ENCODE data around the gene PTPRM. TPM values are rescaled to one million over a fixed set of nuclear protein-coding genes. Genes with fewer than 3 reads are reported as not detected.

Gene PTPRM
- total RNA-seq, 1 experiment from 2014 or later = 11.1 TPM

DNA sequence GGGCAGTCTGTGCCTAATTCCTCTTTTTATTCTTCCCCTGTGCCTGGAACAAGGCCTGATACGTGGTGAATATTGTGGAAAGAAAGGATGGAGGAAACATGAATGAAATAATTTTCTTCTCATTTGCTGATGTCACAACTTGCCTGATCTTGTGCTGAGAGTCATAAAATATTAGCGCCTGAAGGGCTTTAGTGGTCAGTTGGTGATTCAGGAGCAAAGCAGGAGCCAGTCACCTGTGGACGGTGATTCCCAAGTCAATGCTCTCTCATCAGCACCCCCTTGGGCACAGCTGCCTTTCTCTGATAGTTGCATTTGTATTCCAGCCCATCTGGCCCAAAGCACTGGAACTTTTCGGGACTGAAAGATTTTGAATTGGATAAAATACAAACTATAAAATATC, 539.5 kb downstream of the PTPRM start:
- ATAC-seq = no peak
- TF ChIP-seq, protein P1, sequence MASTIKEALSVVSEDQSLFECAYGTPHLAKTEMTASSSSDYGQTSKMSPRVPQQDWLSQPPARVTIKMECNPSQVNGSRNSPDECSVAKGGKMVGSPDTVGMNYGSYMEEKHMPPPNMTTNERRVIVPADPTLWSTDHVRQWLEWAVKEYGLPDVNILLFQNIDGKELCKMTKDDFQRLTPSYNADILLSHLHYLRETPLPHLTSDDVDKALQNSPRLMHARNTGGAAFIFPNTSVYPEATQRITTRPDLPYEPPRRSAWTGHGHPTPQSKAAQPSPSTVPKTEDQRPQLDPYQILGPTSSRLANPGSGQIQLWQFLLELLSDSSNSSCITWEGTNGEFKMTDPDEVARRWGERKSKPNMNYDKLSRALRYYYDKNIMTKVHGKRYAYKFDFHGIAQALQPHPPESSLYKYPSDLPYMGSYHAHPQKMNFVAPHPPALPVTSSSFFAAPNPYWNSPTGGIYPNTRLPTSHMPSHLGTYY (CRISPR knock-in tag; IDR thresholded peaks at IDR 0.05) = no peak
- TF ChIP-seq, protein P2, sequence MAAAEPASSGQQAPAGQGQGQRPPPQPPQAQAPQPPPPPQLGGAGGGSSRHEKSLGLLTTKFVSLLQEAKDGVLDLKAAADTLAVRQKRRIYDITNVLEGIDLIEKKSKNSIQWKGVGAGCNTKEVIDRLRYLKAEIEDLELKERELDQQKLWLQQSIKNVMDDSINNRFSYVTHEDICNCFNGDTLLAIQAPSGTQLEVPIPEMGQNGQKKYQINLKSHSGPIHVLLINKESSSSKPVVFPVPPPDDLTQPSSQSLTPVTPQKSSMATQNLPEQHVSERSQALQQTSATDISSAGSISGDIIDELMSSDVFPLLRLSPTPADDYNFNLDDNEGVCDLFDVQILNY (CRISPR knock-in tag; IDR thresholded peaks at IDR 0.05) = no peak
- TF ChIP-seq TP53 (CRISPR knock-in tag; IDR thresholded peaks at IDR 0.05) (no peak), CREM (CRISPR knock-in tag; IDR thresholded peaks at IDR 0.05) (no peak), ETV6 (CRISPR knock-in tag; IDR thresholded peaks at IDR 0.05) (no peak), ATF1 (CRISPR knock-in tag; IDR thresholded peaks at IDR 0.05) (no peak), EMX1 (CRISPR knock-in tag; IDR thresholded peaks at IDR 0.05) (no peak), NR3C1 (CRISPR knock-in tag; conservative IDR thresholded peaks at IDR 0.05; ENCODE audit: low read depth) (no peak), SMAD4 (CRISPR knock-in tag; IDR thresholded peaks at IDR 0.05) (no peak), HMGA2 (CRISPR knock-in tag; IDR thresholded peaks at IDR 0.05) (no peak), JUN (CRISPR knock-in tag; IDR thresholded peaks at IDR 0.05) (no peak), TEAD4 (CRISPR knock-in tag; IDR thresholded peaks at IDR 0.05) (no peak), NR1H2 (CRISPR knock-in tag; IDR thresholded peaks at IDR 0.05) (no peak)
- TF ChIP-seq, protein P3, sequence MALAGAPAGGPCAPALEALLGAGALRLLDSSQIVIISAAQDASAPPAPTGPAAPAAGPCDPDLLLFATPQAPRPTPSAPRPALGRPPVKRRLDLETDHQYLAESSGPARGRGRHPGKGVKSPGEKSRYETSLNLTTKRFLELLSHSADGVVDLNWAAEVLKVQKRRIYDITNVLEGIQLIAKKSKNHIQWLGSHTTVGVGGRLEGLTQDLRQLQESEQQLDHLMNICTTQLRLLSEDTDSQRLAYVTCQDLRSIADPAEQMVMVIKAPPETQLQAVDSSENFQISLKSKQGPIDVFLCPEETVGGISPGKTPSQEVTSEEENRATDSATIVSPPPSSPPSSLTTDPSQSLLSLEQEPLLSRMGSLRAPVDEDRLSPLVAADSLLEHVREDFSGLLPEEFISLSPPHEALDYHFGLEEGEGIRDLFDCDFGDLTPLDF (CRISPR knock-in tag; IDR thresholded peaks at IDR 0.05) = no peak
- TF ChIP-seq, protein P4, sequence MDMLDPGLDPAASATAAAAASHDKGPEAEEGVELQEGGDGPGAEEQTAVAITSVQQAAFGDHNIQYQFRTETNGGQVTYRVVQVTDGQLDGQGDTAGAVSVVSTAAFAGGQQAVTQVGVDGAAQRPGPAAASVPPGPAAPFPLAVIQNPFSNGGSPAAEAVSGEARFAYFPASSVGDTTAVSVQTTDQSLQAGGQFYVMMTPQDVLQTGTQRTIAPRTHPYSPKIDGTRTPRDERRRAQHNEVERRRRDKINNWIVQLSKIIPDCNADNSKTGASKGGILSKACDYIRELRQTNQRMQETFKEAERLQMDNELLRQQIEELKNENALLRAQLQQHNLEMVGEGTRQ (CRISPR knock-in tag; IDR thresholded peaks at IDR 0.05) = no peak
- TF ChIP-seq, protein P5, sequence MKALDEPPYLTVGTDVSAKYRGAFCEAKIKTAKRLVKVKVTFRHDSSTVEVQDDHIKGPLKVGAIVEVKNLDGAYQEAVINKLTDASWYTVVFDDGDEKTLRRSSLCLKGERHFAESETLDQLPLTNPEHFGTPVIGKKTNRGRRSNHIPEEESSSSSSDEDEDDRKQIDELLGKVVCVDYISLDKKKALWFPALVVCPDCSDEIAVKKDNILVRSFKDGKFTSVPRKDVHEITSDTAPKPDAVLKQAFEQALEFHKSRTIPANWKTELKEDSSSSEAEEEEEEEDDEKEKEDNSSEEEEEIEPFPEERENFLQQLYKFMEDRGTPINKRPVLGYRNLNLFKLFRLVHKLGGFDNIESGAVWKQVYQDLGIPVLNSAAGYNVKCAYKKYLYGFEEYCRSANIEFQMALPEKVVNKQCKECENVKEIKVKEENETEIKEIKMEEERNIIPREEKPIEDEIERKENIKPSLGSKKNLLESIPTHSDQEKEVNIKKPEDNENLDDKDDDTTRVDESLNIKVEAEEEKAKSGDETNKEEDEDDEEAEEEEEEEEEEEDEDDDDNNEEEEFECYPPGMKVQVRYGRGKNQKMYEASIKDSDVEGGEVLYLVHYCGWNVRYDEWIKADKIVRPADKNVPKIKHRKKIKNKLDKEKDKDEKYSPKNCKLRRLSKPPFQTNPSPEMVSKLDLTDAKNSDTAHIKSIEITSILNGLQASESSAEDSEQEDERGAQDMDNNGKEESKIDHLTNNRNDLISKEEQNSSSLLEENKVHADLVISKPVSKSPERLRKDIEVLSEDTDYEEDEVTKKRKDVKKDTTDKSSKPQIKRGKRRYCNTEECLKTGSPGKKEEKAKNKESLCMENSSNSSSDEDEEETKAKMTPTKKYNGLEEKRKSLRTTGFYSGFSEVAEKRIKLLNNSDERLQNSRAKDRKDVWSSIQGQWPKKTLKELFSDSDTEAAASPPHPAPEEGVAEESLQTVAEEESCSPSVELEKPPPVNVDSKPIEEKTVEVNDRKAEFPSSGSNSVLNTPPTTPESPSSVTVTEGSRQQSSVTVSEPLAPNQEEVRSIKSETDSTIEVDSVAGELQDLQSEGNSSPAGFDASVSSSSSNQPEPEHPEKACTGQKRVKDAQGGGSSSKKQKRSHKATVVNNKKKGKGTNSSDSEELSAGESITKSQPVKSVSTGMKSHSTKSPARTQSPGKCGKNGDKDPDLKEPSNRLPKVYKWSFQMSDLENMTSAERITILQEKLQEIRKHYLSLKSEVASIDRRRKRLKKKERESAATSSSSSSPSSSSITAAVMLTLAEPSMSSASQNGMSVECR (CRISPR knock-in tag; IDR thresholded peaks at IDR 0.05; ENCODE audit: borderline replicate concordance) = no peak
- TF ChIP-seq, protein P6, sequence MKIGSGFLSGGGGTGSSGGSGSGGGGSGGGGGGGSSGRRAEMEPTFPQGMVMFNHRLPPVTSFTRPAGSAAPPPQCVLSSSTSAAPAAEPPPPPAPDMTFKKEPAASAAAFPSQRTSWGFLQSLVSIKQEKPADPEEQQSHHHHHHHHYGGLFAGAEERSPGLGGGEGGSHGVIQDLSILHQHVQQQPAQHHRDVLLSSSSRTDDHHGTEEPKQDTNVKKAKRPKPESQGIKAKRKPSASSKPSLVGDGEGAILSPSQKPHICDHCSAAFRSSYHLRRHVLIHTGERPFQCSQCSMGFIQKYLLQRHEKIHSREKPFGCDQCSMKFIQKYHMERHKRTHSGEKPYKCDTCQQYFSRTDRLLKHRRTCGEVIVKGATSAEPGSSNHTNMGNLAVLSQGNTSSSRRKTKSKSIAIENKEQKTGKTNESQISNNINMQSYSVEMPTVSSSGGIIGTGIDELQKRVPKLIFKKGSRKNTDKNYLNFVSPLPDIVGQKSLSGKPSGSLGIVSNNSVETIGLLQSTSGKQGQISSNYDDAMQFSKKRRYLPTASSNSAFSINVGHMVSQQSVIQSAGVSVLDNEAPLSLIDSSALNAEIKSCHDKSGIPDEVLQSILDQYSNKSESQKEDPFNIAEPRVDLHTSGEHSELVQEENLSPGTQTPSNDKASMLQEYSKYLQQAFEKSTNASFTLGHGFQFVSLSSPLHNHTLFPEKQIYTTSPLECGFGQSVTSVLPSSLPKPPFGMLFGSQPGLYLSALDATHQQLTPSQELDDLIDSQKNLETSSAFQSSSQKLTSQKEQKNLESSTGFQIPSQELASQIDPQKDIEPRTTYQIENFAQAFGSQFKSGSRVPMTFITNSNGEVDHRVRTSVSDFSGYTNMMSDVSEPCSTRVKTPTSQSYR (CRISPR knock-in tag; IDR thresholded peaks at IDR 0.05) = no peak
- TF ChIP-seq, protein P7, sequence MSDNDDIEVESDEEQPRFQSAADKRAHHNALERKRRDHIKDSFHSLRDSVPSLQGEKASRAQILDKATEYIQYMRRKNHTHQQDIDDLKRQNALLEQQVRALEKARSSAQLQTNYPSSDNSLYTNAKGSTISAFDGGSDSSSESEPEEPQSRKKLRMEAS (CRISPR knock-in tag; IDR thresholded peaks at IDR 0.05) = no peak
- H3K4me3 Mint-ChIP-seq = no peak overlapping the region

More for the DNA sequence above, 539.5 kb downstream of the PTPRM start:
- ChIA-PET CTCF (no interaction called here), POLR2A (no interaction called here)
- no peak for DNase-seq (ENCODE audit: low spot score)
- H3K4me1 Mint-ChIP-seq = peaks cover 9% of the 10 kb centered on the region; the same call in 1 of the 2 replicates
- no peaks in the 10 kb centered on the region for H3K9me3 Mint-ChIP-seq
- H3K36me3 Mint-ChIP-seq = peaks cover 6% of the 10 kb centered on the region; the same call in 1 of the 2 replicates
- no peak overlapping the region for H3K27ac Mint-ChIP-seq
- H3K27me3 Mint-ChIP-seq (ENCODE audit: low read depth) = no peaks in the 10 kb centered on the region
